ENCODE measurements around the gene ZNF783.
"Not testable (repeated sequence)": the region's sequence is repeated elsewhere in the genome, so short reads cannot be mapped to it uniquely, and the experiment has no call there.

The ZNF783 gene

GRCh38 chr7:149241696-149242095 lies 20.3 kb upstream of the ZNF783 start:
- no peak for DNase-seq

DNA sequence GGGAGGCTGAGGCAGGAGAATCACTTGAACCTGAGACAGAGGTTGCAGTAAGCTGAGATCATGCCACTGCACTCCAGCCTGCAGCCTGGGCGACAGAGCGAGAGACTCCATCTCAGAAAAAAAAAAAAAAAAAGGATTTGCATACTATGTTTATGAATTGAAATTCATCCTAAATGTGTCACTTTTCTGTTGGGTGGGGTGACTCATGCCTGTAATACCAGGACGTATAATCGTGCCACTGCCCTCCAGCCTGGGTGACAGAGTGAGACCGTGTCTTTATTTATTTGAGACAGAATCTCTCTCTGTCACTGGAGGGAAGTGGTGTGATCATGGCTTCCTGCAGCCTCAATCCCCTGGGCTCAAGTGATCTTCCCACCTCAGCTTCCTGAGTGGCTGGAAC lies 16.8 kb upstream of the ZNF783 start:
- no peak for DNase-seq

DNA sequence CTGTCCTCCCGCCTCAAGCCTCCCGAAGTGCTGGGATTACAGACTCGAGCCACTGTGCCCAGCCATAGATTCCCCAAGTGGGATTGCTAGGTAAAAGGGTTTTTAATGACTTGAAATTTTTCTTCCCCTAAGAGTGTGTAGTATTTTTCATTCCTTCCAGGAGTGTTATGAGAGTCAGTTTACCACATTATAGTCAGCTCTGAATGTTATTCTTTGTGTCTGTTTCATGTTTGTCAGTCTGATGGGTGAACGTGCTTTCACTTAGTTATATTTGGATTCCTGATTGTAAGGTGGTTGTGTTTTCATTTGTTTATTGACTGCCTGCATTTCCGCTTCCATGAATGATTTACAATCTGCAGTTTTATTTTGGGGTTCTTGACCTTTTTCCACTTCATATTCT lies 16.3 kb upstream of the ZNF783 start:
- no peak for DNase-seq

DNA sequence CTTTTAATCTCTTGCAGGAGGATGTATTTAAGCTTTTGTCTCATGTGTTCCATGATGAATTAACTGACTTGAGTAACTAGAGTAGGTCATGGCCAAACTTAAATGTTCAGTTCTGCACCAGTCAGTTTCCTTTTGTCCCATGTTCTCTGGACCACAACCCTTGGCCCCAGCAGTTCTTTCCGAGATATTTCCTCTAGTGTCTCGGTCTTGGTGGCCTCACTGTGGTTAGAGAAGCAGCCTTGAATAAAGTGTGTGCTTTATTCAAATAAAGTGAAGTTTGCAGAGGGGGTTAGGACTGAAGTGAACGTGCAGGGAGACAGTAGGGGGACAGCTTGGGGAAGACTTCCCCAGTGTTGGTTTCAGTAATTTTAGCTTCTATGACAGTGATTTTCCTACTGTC lies 13.2 kb upstream of the ZNF783 start:
- DNase-seq, result no peak

- not testable (repeated sequence) for DNase-seq
Measured at GRCh38 chr7:149250151-149250550, 11.8 kb upstream of the ZNF783 start.

DNA sequence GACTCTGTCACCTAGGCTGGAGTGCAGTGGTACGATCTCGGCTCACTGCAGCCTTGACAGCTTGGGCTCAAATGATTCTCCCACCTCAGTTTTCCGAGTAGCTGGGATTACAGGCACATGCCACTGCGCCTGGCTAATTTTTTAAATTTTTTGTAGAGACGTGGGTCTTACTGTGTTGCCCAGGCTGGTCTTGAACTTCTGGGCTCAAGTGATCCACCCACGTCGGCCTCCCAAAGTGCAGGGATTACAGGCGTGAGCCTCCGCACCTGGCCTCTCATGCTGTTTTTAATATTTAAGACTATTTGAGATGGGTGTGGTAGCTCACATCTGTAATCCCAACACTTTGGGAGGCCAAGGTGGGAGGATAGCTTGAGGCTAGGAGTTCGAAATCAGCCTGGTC lies 10.5 kb upstream of the ZNF783 start:
- DNase-seq, result not testable (repeated sequence)

GRCh38 chr7:149252378-149252777 lies 9.6 kb upstream of the ZNF783 start:
- no peak for DNase-seq

DNA sequence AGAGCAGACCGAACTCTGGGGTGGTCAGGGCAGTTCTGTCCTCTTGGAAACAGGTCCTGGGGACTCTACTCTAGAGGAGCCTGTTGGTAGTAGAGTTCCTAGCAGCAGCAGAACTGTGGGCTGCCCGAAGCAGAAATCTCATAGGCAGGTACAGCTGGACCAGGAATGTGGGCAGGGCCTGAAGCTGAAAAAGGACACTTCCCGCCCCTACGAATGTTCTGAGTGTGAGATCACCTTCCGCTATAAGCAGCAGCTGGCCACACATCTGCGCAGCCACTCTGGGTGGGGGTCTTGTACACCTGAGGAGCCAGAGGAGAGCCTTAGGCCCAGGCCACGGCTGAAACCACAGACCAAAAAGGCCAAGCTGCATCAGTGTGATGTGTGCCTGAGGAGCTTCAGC lies 8.3 kb upstream of the ZNF783 start:
- DNase-seq, result no peak

- no peak for DNase-seq
Measured at GRCh38 chr7:149254181-149254858, 7.7 kb upstream of the ZNF783 start.

- no peak for DNase-seq
Measured at GRCh38 chr7:149255174-149255573, 6.8 kb upstream of the ZNF783 start.

DNA sequence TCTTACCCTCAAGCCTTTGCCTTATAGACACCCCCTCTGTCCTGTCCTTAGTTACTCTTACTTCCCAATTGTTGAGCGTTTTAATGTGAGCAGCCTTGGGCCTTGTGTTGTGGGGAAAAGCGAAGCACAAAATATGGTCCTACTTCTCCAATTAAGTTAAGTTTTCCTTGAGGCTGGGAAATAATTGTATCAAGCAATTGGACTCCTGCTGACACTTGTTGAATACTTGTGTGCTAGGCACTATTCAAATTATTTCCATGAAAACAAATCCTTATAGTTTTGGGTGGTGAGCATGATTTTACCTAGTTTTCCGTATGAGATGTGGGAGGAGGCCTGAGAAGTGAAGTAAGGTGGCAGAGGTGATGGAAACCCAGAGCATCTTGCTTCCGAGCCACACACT lies 5.4 kb upstream of the ZNF783 start:
- DNase-seq, result no peak

DNA sequence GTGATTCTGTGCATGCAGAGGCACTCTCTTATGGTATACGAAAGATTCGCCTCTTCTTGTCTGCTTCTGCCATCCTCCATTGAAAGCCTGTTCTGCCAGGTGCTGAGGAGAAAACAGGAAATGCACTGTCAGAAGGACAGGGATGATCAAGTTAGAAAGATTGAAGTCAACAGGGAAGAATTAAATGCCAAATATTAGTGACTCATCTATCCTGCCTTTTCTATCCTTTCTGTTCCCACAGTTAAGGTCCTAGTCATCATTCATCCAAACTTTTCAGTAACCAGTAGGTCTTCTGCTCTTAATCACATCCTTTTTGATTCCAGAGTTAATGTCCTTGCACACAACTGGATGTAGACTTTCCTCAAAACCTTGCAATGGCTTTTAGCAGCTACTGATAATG lies 4.8 kb upstream of the ZNF783 start:
- DNase-seq, result no peak

GRCh38 chr7:149261316-149261828 lies 624 bp upstream of the ZNF783 start:
- no peak for DNase-seq

DNA sequence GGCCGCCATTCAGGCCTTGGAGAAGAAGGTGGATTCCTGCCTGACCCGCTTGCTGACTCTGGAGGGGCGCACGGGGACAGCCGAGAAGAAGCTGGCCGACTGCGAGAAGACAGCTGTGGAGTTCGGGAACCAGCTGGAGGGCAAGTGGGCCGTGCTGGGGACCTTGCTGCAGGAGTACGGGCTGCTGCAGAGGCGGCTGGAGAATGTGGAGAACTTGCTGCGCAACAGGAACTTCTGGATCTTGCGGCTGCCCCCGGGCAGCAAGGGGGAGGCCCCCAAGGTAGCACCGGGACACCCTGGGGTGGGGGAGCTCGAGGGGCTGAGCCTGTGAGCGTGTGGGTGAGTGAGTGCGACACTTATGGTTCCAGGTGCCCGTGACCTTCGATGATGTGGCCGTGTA lies 4.5 kb downstream of the ZNF783 start:
- DNase-seq, result no peak

- no peak for DNase-seq
Measured at GRCh38 chr7:149267733-149268132, 5.7 kb downstream of the ZNF783 start.

DNA sequence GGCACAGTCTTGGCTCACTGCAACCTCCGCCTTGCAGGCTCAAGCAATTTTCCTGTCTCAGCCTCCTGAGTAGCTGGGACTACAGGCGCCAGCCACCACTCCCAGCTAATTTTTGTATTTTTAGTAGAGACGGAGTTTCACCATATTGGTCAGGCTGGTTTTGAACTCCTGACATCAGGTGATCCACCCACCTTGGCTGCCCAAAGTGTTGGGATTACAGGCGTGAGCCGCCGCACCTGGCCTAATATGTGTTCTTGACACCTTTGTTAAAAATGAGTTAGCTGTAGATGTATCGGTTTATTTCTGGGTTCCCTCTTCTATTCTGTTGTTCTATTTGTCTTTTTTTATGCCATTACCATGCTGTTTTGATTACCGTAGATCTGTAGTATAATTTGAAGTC lies 12.4 kb downstream of the ZNF783 start:
- not testable (repeated sequence) for DNase-seq

GRCh38 chr7:149277871-149278270 lies 15.9 kb downstream of the ZNF783 start:
- DNase-seq, result no peak

- no peak for DNase-seq
Measured at GRCh38 chr7:149278396-149278795, 16.4 kb downstream of the ZNF783 start.

DNA sequence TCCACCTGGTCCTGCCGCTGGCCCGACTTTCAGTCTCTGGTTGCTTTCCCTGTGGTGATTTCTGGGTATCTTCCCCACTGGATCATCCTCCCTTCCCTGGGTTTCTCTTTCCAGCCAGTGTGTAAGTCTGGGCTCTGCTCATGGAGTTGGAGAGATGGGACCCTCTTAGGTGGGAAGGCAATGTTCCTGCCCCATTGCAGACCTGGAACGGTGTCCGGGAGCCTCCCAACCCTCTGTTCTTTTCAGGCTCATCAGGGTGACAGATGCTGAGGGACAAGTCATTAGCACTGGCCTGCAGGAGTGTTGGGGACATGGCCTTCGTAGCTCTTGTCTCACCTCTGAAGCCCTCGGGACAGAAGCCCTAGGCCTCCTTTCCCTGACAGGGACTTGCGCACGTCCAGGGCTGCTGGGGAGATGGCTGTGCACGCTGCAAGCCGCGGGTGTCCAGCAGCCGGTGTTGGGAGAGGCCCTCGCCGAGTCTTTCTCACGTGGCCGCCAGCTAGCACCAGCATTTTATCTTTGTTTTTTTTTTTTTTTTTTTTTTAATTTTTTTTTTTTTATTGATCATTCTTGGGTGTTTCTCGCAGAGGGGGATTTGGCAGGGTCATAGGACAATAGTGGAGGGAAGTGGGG lies 17.2 kb downstream of the ZNF783 start:
- no peak for DNase-seq

DNA sequence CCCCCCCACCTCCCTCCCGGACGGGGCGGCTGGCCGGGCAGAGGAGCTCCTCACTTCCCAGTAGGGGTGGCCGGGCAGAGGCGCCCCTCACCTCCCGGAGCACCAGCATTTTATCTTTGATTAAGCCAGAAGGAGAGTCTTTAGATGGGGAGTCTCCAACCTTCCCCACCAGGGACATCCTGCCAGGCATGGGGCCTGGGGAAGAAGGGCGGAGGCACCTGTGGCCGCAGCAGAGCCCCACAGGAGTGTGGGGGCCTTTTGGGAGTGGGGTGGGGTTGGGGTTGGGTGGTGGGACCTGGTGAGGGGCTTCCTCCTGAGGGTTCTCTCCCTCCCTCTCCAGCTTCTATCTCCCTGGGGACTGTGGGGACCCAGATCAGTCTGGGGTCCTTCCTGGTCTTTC lies 18.2 kb downstream of the ZNF783 start:
- no peak for DNase-seq

DNA sequence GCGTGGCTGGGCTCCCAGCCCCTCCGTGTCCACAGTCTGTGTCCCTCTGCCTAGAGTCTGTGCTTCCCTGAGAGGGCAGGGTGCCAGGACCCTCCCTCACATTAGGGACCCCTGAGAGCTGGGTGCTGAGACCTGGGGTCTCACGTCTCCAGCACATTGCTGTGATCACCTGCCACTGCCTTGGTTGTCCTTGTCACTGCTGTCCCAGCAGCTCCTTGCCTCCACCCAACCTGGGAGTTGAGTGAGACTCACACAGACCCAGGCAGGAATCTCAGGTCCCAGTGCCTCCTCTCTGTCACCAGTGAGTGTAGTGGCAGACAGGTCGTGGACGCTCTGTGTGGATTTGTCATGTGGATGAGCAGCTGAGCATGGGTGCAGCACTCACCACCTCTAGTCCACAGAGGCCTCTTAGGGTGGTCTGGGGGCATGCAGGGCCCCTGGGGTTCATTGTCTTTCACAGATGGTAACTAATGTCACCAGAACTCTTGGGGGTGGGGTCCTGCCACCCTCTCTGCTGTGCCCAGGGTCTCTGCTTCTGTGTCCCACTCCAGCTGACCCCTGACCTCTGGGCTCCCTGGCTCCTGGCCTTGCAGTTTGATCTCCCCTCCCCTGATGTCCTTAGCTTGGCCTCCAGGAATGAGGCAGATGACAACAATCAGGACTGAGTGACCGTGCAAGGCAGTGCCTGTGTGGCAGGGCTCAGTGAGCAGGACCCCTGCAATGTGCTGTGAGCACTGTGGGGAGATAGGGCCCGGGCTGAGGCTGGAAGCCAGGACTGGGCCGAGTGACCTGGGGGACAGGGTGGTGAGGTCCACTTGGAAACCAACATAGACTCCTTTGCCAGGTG lies 18.9 kb downstream of the ZNF783 start:
- DNase-seq, result no peak

DNA sequence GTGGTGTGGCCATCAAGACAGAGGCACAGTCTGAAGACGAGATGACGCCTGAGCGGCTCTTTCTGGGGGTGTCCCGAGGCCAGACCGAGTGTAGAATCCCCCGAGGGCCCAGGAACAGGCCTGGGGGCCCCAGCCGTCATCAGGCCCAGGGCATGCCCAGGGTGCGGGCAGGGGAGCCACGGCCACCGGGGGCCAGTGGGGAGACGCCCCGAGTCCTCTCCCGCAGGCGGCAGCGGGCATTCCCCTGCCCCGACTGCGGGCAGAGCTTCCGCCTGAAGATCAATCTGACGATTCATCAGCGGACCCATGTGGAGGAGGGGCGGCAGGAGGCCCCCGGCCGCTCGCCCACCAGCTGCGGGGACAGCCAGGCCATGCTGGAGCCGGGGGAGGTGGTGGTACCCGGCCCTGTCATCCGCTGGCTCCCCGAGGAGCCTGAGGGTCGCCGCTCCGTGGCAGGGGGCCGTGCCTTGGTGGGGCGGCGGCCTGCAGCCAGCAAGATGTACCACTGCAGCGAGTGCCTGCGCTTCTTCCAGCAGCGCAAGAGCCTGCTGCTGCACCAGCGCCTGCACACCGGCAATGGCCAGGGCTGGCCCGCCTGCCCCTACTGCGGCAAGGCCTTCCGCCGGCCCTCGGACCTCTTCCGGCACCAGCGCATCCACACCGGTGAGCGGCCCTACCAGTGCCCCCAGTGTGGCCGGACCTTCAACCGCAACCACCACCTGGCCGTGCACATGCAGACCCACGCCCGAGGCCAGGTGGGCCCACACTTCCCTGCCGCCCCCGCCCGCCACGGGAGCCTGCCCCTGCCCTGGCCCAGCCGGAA lies 19.7 kb downstream of the ZNF783 start:
- no peak for DNase-seq

DNA sequence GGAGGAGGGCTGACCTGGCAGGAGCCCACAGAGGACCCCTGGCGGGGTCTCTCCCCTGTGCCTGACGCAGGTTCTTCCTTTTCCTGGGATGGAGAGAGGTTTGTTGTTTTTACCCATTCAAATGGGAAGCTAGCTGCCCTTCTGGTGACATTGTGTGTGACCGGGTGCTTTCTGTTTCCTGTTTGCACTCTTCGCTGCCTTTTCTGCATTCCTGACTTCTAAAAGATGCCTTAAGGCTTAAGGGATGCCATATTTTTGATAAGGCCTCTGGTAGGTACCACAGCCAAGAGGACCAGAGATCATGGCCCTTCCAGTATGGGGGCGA lies 20.3 kb downstream of the ZNF783 start:
- DNase-seq, result no peak

All from NCI-H748 treated with DMSO at 0.1 percent for 48 hours (cell line).